HepG2 (cell line): ENCODE measurements around the gene CAMKV. TPM values are rescaled to one million over a fixed set of nuclear protein-coding genes. Genes with fewer than 3 reads are reported as not detected.
"Not testable (repeated sequence)": the region's sequence is repeated elsewhere in the genome, so short reads cannot be mapped to it uniquely, and the experiment has no call there.

Experiments
- ATAC-seq: fragments of 200-7000 bp; cut with Tn5 transposase; 3 replicates; pipeline ENCODE4 v1.9.1; 2020; ENCODE audit warnings: mild to moderate bottlenecking, moderate library complexity
- BruUV-seq: library from RNA; stranded (reverse); fragments of 400-500 nt; replicated peaks from 2 replicates; lab custom pipeline; 2021; lab: Mats Ljungman, UMichigan
- CTCF ChIA-PET: fragments of 300-600 bp; formaldehyde crosslinking; extraction: SDS; loops from one replicate; lab custom pipeline; 2021; ENCODE audit warnings: low total read pairs, inconsistent platforms, low intra/inter-chr PET ratio; lab: Yijun Ruan, JAX
- POLR2A ChIA-PET: fragments of 350-600 bp; sonication (Branson Sonifier 250); formaldehyde crosslinking; loops from one replicate; lab custom pipeline; 2020; ENCODE audit warnings: antibody characterized with exemption, inconsistent platforms; lab: Yijun Ruan, JAX
- DNase-seq: peaks from one replicate; pipeline ENCODE4 v3.0.0-alpha.2; 2015; ENCODE audit warnings: low spot score
- FAIRE-seq: peaks from 3 replicates; lab custom pipeline; 2011; peaks lifted over from hg19 to GRCh38; lab: Jason Lieb, UNC
- H2AFZ ChIP-seq: one replicate; pipeline ENCODE4 v1.6.1; 2011; ENCODE audit warnings: low read length, inconsistent platforms
- H3K27ac ChIP-seq: fragments of 300-600 bp; 3 replicates; pipeline ENCODE4 v1.8.0; 2011; ENCODE audit warnings: mixed run types, mild to moderate bottlenecking, mixed read lengths, low read length, inconsistent platforms; ENCODE audit not compliant: insufficient read depth; ENCODE audit errors: extremely low read length
- H3K27me3 ChIP-seq, 2 experiments: fragments of 200-600 bp in 1 of 2; 2 replicates in 1 of 2; 3 replicates in 1 of 2; pipeline versions ENCODE4 v1.6.0 to v1.8.0; 2011; ENCODE audit warnings: low read length in 2 of 2, mild to moderate bottlenecking in 2 of 2, moderate library complexity in 2 of 2, inconsistent platforms in 1 of 2; ENCODE audit not compliant: insufficient read depth in 2 of 2, control insufficient read depth in 1 of 2
- H3K36me3 ChIP-seq, 2 experiments: fragments of 200-600 bp in 1 of 2; replicated peaks in 1 of 2; 2 replicates in 1 of 2; 3 replicates in 1 of 2; pipeline versions ENCODE4 v1.5.1 to v1.8.0; 2011; ENCODE audit warnings: low read length in 2 of 2, inconsistent platforms in 1 of 2; ENCODE audit not compliant: insufficient read depth in 2 of 2, control insufficient read depth in 1 of 2
- H3K4me1 ChIP-seq: 2 replicates; pipeline ENCODE4 v1.5.1; 2012; ENCODE audit warnings: low read length, inconsistent platforms; ENCODE audit not compliant: insufficient read depth
- H3K4me2 ChIP-seq: 2 replicates; pipeline ENCODE4 v1.6.0; 2011; ENCODE audit warnings: low read depth, low read length, inconsistent platforms
- H3K4me3 ChIP-seq, 3 experiments: fragments of 200-600 bp in 1 of 3; sonication (generic), shearing (Covaris generic) in 1 of 3; replicated peaks in 1 of 3; 2 replicates each; pipeline ENCODE4 v1.5.1; 2011 to 2016; ENCODE audit warnings: low read length in 3 of 3, inconsistent platforms in 2 of 3, low read depth in 2 of 3, mild to moderate bottlenecking in 2 of 3, control low read depth in 1 of 3, mixed read lengths in 1 of 3; ENCODE audit not compliant: insufficient read depth in 1 of 3
- H3K79me2 ChIP-seq: one replicate; pipeline ENCODE4 v1.6.1; 2011; ENCODE audit warnings: low read length, inconsistent platforms; ENCODE audit not compliant: insufficient read depth
- H3K9ac ChIP-seq: 2 replicates; pipeline ENCODE4 v1.6.0; 2011; ENCODE audit warnings: mild to moderate bottlenecking, low read depth, low read length, inconsistent platforms; ENCODE audit not compliant: insufficient read depth
- H3K9me3 ChIP-seq: 2 replicates; pipeline ENCODE4 v1.5.1; 2012; ENCODE audit warnings: mild to moderate bottlenecking, low read length
- H4K20me1 ChIP-seq: 2 replicates; pipeline ENCODE4 v1.6.0; 2011; ENCODE audit warnings: inconsistent platforms, mild to moderate bottlenecking, low read length, moderate library complexity; ENCODE audit not compliant: insufficient read depth
- AGO1 ChIP-seq: fragments of 200-400 bp; formaldehyde crosslinking; IDR thresholded peaks from 2 replicates; pipeline ENCODE4 v1.6.1; 2017; ENCODE audit warnings: mild to moderate bottlenecking, low read depth, low read length, moderate library complexity; ENCODE audit not compliant: poor library complexity, severe bottlenecking
- CREB1 ChIP-seq, 2 experiments: fragments of 450-650 bp in 1 of 2; IDR thresholded peaks; 2 replicates each; pipeline ENCODE4 v1.6.1; 2016 to 2017; ENCODE audit warnings: control low read depth in 1 of 2, mild to moderate bottlenecking in 1 of 2, missing compliant biosample characterization in 1 of 2, missing genetic modification characterization in 1 of 2
- FOXK1 ChIP-seq: sonication (generic); formaldehyde crosslinking; IDR thresholded peaks from 2 replicates; pipeline ENCODE4 v1.4.0; 2020; ENCODE audit warnings: low read depth, missing genetic modification reagents, borderline replicate concordance
- MAFF ChIP-seq: IDR thresholded peaks from 2 replicates; pipeline ENCODE4 v1.6.1; 2011; ENCODE audit warnings: low read depth, low read length, improper control_type of control experiment
- MAFK ChIP-seq, 2 experiments: IDR thresholded peaks in 1 of 2; conservative IDR thresholded peaks in 1 of 2; 2 replicates each; pipeline ENCODE4 v1.6.1; 2011; ENCODE audit warnings: improper control_type of control experiment in 2 of 2, low read length in 2 of 2
- PLRG1 ChIP-seq: fragments of 450-650 bp; conservative IDR thresholded peaks from 2 replicates; pipeline ENCODE4 v1.6.1; 2016
- SKI ChIP-seq: fragments of 450-650 bp; IDR thresholded peaks from one replicate; pipeline ENCODE4 v1.6.1; 2018; ENCODE audit warnings: mild to moderate bottlenecking; ENCODE audit not compliant: partially characterized antibody
- SMAD3 ChIP-seq: sonication (generic); formaldehyde crosslinking; IDR thresholded peaks from 2 replicates; pipeline ENCODE4 v1.4.0; 2020; ENCODE audit warnings: missing genetic modification reagents
- SOX6 ChIP-seq, 2 experiments: fragments of 450-650 bp in 1 of 2; sonication (generic) in 1 of 2; formaldehyde crosslinking in 1 of 2; IDR thresholded peaks; 2 replicates each; pipeline versions ENCODE4 v1.4.0 to v1.6.1; 2017 to 2020; ENCODE audit warnings: antibody characterized with exemption in 1 of 2, mild to moderate bottlenecking in 1 of 2, missing genetic modification reagents in 1 of 2
- ZBTB14 ChIP-seq: sonication (generic); formaldehyde crosslinking; IDR thresholded peaks from 2 replicates; pipeline ENCODE4 v1.4.0; 2020; ENCODE audit warnings: missing genetic modification reagents
- ZMAT3 ChIP-seq: sonication (generic); formaldehyde crosslinking; conservative IDR thresholded peaks from 2 replicates; pipeline ENCODE4 v1.7.0; 2021; ENCODE audit warnings: missing genetic modification reagents
- ZNF24 ChIP-seq: fragments of 450-650 bp; IDR thresholded peaks from 2 replicates; pipeline ENCODE4 v1.6.1; 2017; ENCODE audit warnings: antibody characterized with exemption, mild to moderate bottlenecking
- ZNF432 ChIP-seq: sonication (generic); formaldehyde crosslinking; IDR thresholded peaks from 2 replicates; pipeline ENCODE4 v1.5.0; 2020; ENCODE audit warnings: missing genetic modification reagents, mild to moderate bottlenecking, borderline replicate concordance
- ZNF451 ChIP-seq: sonication (generic); formaldehyde crosslinking; IDR thresholded peaks from 2 replicates; pipeline ENCODE4 v1.5.0; 2020; ENCODE audit warnings: mild to moderate bottlenecking, missing genetic modification reagents
- ZNF563 ChIP-seq: sonication (generic); formaldehyde crosslinking; IDR thresholded peaks from 2 replicates; pipeline ENCODE4 v1.8.0; 2022; ENCODE audit warnings: mild to moderate bottlenecking, moderate library complexity, missing genetic modification reagents
- ZNF567 ChIP-seq: sonication (generic); formaldehyde crosslinking; IDR thresholded peaks from 2 replicates; pipeline ENCODE4 v1.8.1; 2023; ENCODE audit warnings: mild to moderate bottlenecking, missing genetic modification reagents, borderline replicate concordance
- ZNF605 ChIP-seq: sonication (generic); formaldehyde crosslinking; IDR thresholded peaks from 2 replicates; pipeline ENCODE4 v1.8.0; 2022; ENCODE audit warnings: mild to moderate bottlenecking, missing genetic modification reagents
- ZNF766 ChIP-seq: sonication (generic); formaldehyde crosslinking; IDR thresholded peaks from 2 replicates; pipeline ENCODE4 v1.5.0; 2020; ENCODE audit warnings: missing genetic modification reagents, borderline replicate concordance
- WGBS: methylation state at CpG from one replicate; pipeline ENCODE4 v1.1.6; 2017; ENCODE audit warnings: low lambda C conversion rate; 5-methylcytosine and 5-hydroxymethylcytosine counted together
- in situ Hi-C: cut with HindIII; loops from 2 replicates; pipeline ENCODE4 v1.10.0; 2017; ENCODE audit warnings: low pct_unique_long_range_greater_than_20kb; ENCODE audit not compliant: extremely low pct_ligation_motif_present
- intact Hi-C: fragments of 100-400 bp; cut with micrococcal nuclease; formaldehyde crosslinking; loops from one replicate; pipeline ENCODE4 v1.10.0; 2022; ENCODE audit not compliant: unreplicated experiment
- polyA plus RNA-seq, 8 experiments: library from polyadenylated mRNA; depleted of rRNA in 3 of 8; stranded (reverse) in 7 of 8; unstranded in 1 of 8; fragments of >200 nt; fragmentation: Illumina TruSeq in 4 of 8; extraction: Trizol in 4 of 8; gene quantifications; 2 replicates each; pipeline versions ENCODE4 v1.2.1 to v1.2.3, GENCODE V29; 2011 to 2016; ENCODE audit warnings: low read depth in 4 of 8, missing spikeins in 1 of 8, mixed read lengths in 1 of 8; ENCODE audit not compliant: insufficient read depth in 1 of 8
- total RNA-seq, 5 experiments: library from RNA; depleted of rRNA; stranded (reverse); fragments of >200 nt; fragmentation: Illumina TruSeq; extraction: Trizol; gene quantifications; 2 replicates each; pipeline ENCODE4 v1.2.3, GENCODE V29; 2016; ENCODE audit warnings: low read depth in 1 of 5

CAMKV gene
- total and polyA plus RNA-seq, 2 of the 13 experiments (the other 11 are each of a cell fraction or from before 2014, with no cell fraction given): 0.13 to 0.15 TPM

GRCh38 chr3:49823131-49823530 is 46.6 kb downstream of the CAMKV start:
- BruUV-seq: not testable (repeated sequence)

GRCh38 chr3:49813497-49814174 is 56.1 kb downstream of the CAMKV start, which contains the start of gene UBA7:
Gene UBA7, minus strand, starts transcription at chr3:49813953. Its CDS starts 166 bp downstream, at chr3:49813787.
- in situ Hi-C loops: no loop called here
- Histone ChIP-seq H2AFZ (peak within 1 kb of the TSS; percentile 89), H3K4me3 (peak within 1 kb of the TSS; percentile 48 to 67 (median 56)), H3K4me1 (peaks cover 17% of the 10 kb centered on the region), H3K79me2 (no peaks in the 10 kb centered on the region), H3K9me3 (no peaks in the 10 kb centered on the region), H3K27me3 (no peaks in the 10 kb centered on the region), H4K20me1 (no peaks in the 10 kb centered on the region), H3K4me2 (peak within 1 kb of the TSS; percentile 80), H3K27ac (peak within 1 kb of the TSS; percentile 64), H3K36me3 (no peaks in the 10 kb centered on the region; a peak in 1 of 5 replicates), H3K9ac (peak within 1 kb of the TSS; percentile 57)
- 0% methylated on average over 3 of the region's 9 CpGs for WGBS
- DNase-seq: peak; percentile 74
- CTCF ChIA-PET: no interaction called here
- intact Hi-C loops: no loop called here
- ATAC-seq: peak; percentile 95
- peak; percentile 84 for FAIRE-seq
- no TSS peak for BruUV-seq
- POLR2A ChIA-PET: interaction anchor here (0.8 to 1.8 kb wide), 9 partner anchors 8 to 274 kb away, joined by 3 to 15 read pairs (median 5); partner anchors contain the start of genes INKA1, IP6K1 and MON1A
- TF ChIP-seq ZBTB14 (CRISPR knock-in tag): no peak
- TF ChIP-seq CREB1 (IDR thresholded peaks at IDR 0.05): no peak
- no peak for TF ChIP-seq CREB1 (CRISPR knock-in tag; IDR thresholded peaks at IDR 0.05)
- no peak for TF ChIP-seq SMAD3 (CRISPR knock-in tag)
- peak; percentile 64; the same call in 1 of the 2 replicates for TF ChIP-seq ZNF605 (CRISPR knock-in tag)
- TF ChIP-seq SKI: peak; percentile 38
- TF ChIP-seq AGO1: no peak
- TF ChIP-seq ZMAT3 (CRISPR knock-in tag): no peak
- TF ChIP-seq ZNF451 (CRISPR knock-in tag): no peak
- TF ChIP-seq ZNF432: no peak
- no peak for TF ChIP-seq FOXK1 (CRISPR knock-in tag)
- no peak for TF ChIP-seq ZNF24
- TF ChIP-seq ZNF567: no peak
- 0 out of 2 replicates have a peak, but pooled peaks have one; percentile 44 for TF ChIP-seq ZNF563 (CRISPR knock-in tag)
- no peak for TF ChIP-seq PLRG1
- no peak for TF ChIP-seq SOX6 (IDR thresholded peaks at IDR 0.05)
- TF ChIP-seq SOX6 (CRISPR knock-in tag; IDR thresholded peaks at IDR 0.05): peak; percentile 24; the same call in 1 of the 2 replicates
- TF ChIP-seq ZNF766 (CRISPR knock-in tag): no peak

More at GRCh38 chr3:49823131-49823530, 46.6 kb downstream of the CAMKV start:
- H3K9ac ChIP-seq, H3K27ac ChIP-seq, H3K4me1 ChIP-seq, H3K36me3 ChIP-seq, POLR2A ChIA-PET, intact Hi-C loops, H3K79me2 ChIP-seq, ATAC-seq, H3K4me3 ChIP-seq, H3K4me2 ChIP-seq, DNase-seq: not testable (repeated sequence)
- 88% methylated on average over 3 of the region's 3 CpGs for WGBS
- peak; percentile 17 to 57; a peak in 2 of 4 replicates for TF ChIP-seq MAFK (conservative IDR thresholded peaks at IDR 0.05 in 1 of 2, IDR thresholded peaks at IDR 0.05 in 1 of 2; ENCODE audit: low read length in 2 of 2)
- peak; percentile 32; the same call in 1 of the 2 replicates for TF ChIP-seq MAFF
- TF ChIP-seq, all 625 proteins: peak for 2; not testable (repeated sequence) for 623
- in situ Hi-C loops, H3K27me3 ChIP-seq, H4K20me1 ChIP-seq, CTCF ChIA-PET, H3K9me3 ChIP-seq, FAIRE-seq, H2AFZ ChIP-seq: not testable (repeated sequence)
